Esophagus squamous epithelium (tissue), 4 donors: ENCODE data around the gene SLC4A9.

Experiments
- CTCF ChIP-seq, 6 experiments: fragments of 450-650 bp in 4 of 6; fragments of 200-600 bp in 2 of 6; sonication (generic) in 2 of 6; IDR thresholded peaks; one replicate each; pipeline ENCODE4 v1.5.1; 2016 to 2019; ENCODE audit warnings: antibody characterized with exemption in 6 of 6, mild to moderate bottlenecking in 4 of 6, moderate library complexity in 4 of 6
- POLR2A ChIP-seq, 4 donors: fragments of 450-650 bp; IDR thresholded peaks; one replicate each; pipeline ENCODE4 v1.6.1; 2017; ENCODE audit warnings: antibody characterized with exemption in 4 of 4, mild to moderate bottlenecking in 4 of 4, moderate library complexity in 3 of 4

- TF ChIP-seq CTCF (IDR thresholded peaks at IDR 0.05) (no peak), POLR2A (IDR thresholded peaks at IDR 0.05) (no peak)
These were observed 63.6 kb downstream of the SLC4A9 start for GRCh38 chr5:140423609-140424008.
